HG02798 (cell line): ENCODE data around the gene TMEM9.
A peak's percentile ranks its signal among the peaks of the same experiment; 100 is the strongest.
"Not testable (repeated sequence)": the region's sequence is repeated elsewhere in the genome, so short reads cannot be mapped to it uniquely, and the experiment has no call there.

Source experiments
- ATAC-seq: cut with Tn5 transposase; IDR thresholded peaks from one replicate; pipeline ENCODE4 v1.9.1; 2021; ENCODE audit warnings: mild to moderate bottlenecking; ENCODE audit not compliant: unreplicated experiment, poor library complexity

TMEM9 gene

DNA sequence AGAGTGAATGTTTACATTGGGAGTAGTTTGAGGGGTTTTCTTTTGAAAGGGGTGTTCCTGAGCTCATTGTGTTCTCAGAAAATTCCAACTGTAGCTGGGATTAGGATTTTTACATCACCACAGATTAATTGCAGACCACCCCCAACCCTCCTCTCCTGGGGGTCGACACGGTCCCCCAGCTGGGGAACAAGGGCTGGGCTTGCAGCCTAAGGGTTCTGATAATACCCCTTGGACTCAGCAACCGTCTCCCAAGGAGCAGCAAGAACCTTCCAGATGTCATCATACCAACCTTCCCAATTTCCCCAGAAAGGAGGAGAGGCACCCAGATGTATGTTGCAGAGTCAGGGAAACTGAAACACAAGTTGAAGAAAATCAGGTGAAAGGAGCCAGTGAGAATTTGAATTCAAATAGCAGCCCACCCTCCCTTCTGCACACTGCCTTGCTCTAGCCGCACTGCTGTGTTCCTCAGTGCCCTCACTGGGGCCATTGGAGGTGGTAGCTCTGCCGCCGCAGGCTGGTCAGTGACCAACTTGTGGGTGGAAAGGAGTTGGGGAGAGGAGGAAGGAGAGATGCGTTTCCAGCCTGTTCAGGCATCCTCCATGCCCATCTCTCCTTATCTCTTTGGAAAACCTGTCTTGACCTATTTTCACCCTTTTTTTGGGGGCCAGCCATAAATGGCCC lies 21.7 kb upstream of the TMEM9 start:
- ATAC-seq, result no peak

DNA sequence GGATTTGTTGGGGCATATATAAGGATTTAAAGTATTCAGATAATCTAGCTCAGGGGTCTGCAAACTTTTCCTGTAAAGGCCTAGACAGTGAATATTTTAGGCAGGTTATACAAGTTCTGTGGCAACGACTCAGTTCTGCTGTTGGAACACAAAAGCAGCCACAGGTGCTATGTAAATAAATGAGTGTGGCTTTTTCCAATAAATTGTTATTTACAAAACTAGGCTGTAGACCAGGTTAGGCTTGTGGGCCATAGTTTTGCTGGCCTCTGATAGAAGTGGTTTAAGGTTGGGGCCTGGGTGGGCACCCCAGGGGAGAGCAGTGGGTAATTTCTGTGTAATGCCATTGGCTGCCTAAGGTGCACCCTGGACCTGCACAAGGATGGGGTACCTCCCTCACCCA lies 19.5 kb upstream of the TMEM9 start:
- no peak for ATAC-seq

GRCh38 chr1:201172999-201173610 lies 18.8 kb upstream of the TMEM9 start:
- ATAC-seq, result no peak

DNA sequence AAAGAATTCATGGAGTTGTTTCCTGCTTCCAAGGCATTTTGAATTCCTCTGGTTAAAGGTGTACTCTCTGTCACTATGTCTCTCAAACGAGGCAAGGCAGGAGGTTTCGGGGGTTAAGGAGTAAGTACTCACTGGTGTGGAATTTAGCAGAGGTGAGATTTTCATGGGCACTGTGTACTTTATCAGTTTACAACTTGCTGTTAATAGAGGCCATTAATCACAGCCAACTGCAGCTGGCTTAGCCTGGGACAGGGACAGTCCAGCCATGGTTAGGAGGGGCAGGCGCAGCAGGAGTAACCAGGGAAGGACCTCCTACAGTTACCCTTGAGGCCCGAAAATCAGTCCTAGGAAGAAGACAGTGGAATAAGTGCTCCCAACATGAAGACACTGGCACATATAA lies 18.1 kb upstream of the TMEM9 start:
- no peak for ATAC-seq

DNA sequence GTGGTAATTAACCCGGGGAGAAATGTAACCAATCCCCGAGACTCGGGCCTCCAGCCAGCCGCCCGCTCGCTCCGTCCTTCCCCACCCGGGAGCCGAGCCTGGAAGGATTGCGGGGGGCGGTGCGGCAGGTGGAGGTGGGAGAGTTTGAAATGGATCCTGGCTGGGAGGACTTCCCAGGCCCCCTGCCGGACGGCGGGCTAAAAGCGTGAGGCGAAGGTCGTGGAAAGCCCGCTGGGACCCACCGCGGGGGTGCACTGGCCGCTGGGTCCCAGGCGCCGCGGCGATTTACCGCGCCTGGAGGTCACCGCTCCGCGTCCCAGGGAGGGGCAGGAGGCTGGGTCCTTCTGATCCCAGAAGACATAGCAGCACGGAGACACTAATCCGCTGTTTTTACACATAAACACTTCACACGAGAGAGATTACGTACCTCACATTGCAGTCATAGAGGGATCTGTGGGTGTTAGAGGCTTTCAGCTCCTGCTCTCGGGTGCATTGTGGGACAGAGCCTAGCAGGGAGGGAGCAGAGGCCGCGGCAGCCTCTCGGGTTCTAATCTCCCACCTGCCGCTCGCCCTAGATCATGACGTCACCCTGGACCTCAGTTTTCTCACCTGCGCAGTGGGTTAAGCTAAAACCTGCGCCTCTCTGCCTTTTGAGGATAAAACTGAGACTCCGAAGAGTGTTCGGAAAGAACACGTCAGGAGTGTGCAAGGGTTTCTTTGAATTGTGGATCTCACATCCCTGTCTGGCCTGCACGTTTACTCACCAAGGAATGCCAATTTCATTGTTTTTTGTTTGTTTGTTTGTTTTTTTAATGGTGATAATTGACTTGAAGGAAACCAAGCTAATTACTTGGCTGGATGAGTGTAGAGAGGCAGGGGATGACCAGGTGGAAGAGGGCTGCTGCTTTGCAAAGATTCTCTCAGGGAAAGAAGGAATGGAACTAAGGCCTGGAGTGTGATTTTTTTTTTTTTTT lies 17.1 kb upstream of the TMEM9 start:
- peak; percentile 38 for ATAC-seq

DNA sequence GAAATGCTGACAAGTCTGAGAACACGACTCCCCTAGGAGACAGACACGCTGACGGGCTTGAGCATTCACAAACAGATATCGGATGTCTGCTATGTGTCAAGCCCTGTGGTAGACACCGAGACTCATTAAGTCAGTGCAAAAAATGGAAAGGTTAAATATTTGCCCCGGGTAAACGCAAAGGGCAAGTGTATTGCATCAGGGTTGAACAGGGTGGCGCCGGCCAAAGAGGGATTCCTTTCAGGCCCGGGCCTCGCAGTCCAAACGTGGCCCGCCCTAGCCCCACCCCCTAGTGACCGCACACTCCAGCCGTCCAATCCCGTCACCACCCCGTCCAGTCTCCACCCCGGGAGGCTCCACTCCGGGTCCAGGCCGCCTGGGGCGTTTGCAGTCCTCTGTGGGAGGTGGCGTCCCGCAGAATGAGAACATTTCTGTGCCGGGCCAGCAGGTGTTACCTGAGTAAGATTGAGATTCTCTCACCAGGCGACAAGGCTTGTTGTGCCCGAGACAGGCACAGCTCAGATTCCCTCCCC lies 16.3 kb upstream of the TMEM9 start:
- peak; percentile 97 for ATAC-seq

DNA sequence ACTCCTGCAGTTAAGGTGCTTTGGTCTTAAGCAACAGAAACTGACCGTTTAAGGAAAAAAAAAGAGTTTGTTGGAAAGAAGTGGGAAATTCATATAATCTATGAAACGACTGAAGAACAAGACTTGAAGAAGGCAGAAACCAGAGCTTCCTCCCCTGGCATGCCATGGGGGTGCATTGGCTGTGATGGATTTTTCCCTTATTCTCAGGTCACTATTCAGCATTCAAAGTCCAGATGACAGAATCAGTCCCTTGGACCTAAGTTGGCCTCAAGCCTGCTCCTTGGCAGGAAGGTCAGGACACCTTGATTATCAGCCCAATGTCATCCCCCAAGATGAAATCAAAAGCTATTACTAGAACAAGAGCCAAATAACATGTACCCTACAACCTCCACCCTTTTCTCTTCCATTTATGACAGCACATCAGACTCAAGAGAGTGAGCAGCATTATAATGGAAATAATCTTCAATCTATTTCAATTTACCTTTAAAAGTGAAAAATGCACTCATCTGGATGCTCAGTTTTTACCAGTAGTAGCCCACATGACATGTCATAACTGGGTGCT lies 15.8 kb upstream of the TMEM9 start:
- no peak for ATAC-seq

- no peak for ATAC-seq
Measured at GRCh38 chr1:201169203-201169602, 14.9 kb upstream of the TMEM9 start.

GRCh38 chr1:201167041-201167991 lies 13.0 kb upstream of the TMEM9 start:
- no peak for ATAC-seq

- ATAC-seq, result no peak
Measured at GRCh38 chr1:201164645-201165044, 10.4 kb upstream of the TMEM9 start.

DNA sequence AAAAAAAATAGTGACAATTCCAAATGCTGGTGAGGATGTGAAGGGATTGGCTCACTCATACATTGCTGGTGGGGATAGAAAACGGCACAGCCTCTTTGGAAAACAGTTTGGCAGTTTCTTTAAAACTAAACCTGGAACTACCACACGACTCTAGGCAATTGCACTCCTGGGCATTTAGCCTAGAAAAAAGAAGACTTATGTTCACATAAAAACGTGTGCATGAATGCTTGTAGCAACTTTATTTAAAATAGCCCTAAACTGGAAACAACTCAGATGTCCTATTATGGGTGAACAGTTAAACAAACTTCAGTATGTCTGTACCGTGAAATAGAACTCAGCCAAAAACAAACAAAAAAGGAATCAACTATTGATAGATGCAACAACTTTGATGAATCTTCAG lies 9.4 kb upstream of the TMEM9 start:
- no peak for ATAC-seq

GRCh38 chr1:201163036-201163435 lies 8.8 kb upstream of the TMEM9 start:
- ATAC-seq, result not testable (repeated sequence)

DNA sequence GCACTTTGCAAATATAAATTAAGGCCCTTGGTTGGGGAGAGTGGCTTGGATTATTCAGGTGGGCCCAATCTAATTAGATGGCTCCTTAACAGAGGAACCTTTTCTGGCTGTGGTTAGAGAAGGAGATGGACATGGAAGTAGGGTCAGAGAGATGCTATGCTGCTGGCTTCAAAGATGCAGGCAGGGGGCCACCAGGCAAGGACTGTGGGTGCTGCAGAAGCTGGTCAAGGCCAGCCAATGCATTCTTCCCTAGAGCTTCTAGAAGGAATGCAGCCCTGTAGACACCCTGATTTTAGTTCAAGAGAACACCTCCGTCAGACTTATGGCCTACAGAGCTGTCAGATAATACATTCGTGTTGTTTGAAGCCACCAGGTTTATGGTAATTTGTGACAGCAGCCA lies 3.7 kb upstream of the TMEM9 start:
- ATAC-seq, result no peak

DNA sequence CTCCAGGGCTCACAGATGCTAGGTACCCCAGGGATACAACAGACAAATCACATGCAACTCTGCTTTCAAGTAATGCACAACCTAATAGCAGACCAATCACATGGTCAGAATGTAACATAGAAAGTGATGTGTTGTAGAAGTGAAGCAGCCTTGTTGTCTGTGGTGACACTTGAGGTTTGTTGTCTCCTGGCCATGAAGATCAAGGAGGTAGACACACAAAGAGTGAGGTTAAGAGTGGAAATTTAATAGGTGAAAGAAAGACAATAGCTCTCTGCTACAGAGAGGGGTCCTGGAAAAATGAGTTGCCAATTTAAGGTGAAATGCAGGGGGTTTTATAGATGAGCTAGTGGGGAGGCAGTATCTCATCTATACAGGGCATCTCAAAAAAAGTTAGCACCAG lies 2.5 kb upstream of the TMEM9 start:
- no peak for ATAC-seq

GRCh38 chr1:201156346-201156745 lies 2.1 kb upstream of the TMEM9 start:
- ATAC-seq, result no peak

GRCh38 chr1:201155354-201155753 lies 1.1 kb upstream of the TMEM9 start:
- no peak for ATAC-seq

GRCh38 chr1:201153474-201154388 lies 543 bp downstream of the TMEM9 start:
- peak; percentile 74 for ATAC-seq

DNA sequence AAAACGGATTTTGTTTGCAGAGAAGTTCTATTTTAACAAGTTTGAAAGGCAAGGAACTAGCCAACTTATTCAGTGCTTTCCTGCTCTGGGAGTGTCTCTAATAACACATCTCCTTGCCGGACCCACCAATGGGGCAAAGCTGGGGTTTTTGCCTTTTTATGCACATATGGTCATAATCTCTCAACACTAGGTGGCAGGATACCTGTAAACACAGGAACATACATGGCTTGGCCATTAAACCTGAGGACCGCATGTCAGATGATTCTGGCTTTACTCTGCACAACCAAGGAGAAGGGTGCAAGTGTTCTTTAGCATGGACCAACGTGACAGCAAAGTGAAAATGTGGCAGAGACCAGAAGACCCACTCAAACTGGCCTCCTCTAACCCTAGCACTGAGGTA lies 4.9 kb downstream of the TMEM9 start:
- ATAC-seq, result no peak
